Breast epithelium (tissue), 4 donors: Measurements from ENCODE around the gene PMPCA. TPM values are rescaled to one million over a fixed set of nuclear protein-coding genes. Genes with fewer than 3 reads are reported as not detected.

Experiments used
- DNase-seq, 2 donors: peaks; one replicate each; pipeline ENCODE4 v3.0.0-alpha.2; 2019; ENCODE audit warnings: low spot score in 2 of 2
- H3K27ac ChIP-seq, 2 donors: fragments of 200-600 bp; sonication (generic) in 1 of 2; one replicate each; pipeline ENCODE4 v1.5.1; 2016 to 2019; ENCODE audit warnings: mild to moderate bottlenecking in 1 of 2
- H3K27me3 ChIP-seq, 2 donors: fragments of 200-600 bp; sonication (generic) in 1 of 2; one replicate each; pipeline versions ENCODE4 v1.5.1 to v1.6.0; 2017 to 2019; ENCODE audit warnings: control low read depth in 1 of 2, mild to moderate bottlenecking in 1 of 2
- H3K36me3 ChIP-seq: fragments of 200-600 bp; one replicate; pipeline ENCODE4 v1.5.1; 2019
- H3K4me1 ChIP-seq, 2 donors: fragments of 200-600 bp; sonication (generic); one replicate each; pipeline ENCODE4 v1.5.1; 2016 to 2019; ENCODE audit warnings: control low read depth in 1 of 2
- H3K4me3 ChIP-seq, 3 donors: fragments of 200-600 bp; sonication (generic); 1 replicate in 2 of 3; 2 replicates in 1 of 3; pipeline ENCODE4 v1.5.1; 2016 to 2019; ENCODE audit warnings: mild to moderate bottlenecking in 3 of 3, moderate library complexity in 2 of 3
- H3K9me3 ChIP-seq, 2 donors: fragments of 200-600 bp; sonication (generic) in 1 of 2; one replicate each; pipeline ENCODE4 v1.5.1; 2016 to 2019; ENCODE audit warnings: control low read depth in 1 of 2
- CTCF ChIP-seq, 3 donors: fragments of 450-650 bp; IDR thresholded peaks; one replicate each; pipeline ENCODE4 v1.5.1; 2016 to 2017; ENCODE audit warnings: antibody characterized with exemption in 3 of 3, mild to moderate bottlenecking in 3 of 3, moderate library complexity in 3 of 3
- POLR2A ChIP-seq: fragments of 450-650 bp; IDR thresholded peaks from one replicate; pipeline ENCODE4 v1.6.1; 2016; ENCODE audit warnings: antibody characterized with exemption, mild to moderate bottlenecking, moderate library complexity
- POLR2AphosphoS5 ChIP-seq, 3 donors: sonication (generic); formaldehyde crosslinking; IDR thresholded peaks; one replicate each; pipeline ENCODE4 v1.6.1; 2017; ENCODE audit warnings: antibody characterized with exemption in 3 of 3
- intact Hi-C: fragments of 100-400 bp; cut with DNase I; formaldehyde crosslinking; loops from one replicate; pipeline ENCODE4 v1.15.1; 2023; ENCODE audit warnings: low total_unique reads
- total RNA-seq, 3 donors: library from RNA; depleted of rRNA; stranded (reverse); fragments of >200 nt; gene quantifications; one replicate each; pipeline ENCODE4 v1.1.0, GENCODE V29; 2016

Gene PMPCA
- total RNA-seq, 3 donors from 2014 or later: 31.4 to 37.0 (median 35.1) TPM

- intact Hi-C loops: no loop called here
- TF ChIP-seq POLR2A: no peak
- no peak for TF ChIP-seq POLR2AphosphoS5 (IDR thresholded peaks at IDR 0.05)
- TF ChIP-seq CTCF (IDR thresholded peaks at IDR 0.05): no peak
- DNase-seq: no peak
- Histone ChIP-seq H3K27me3 (no peaks in the 10 kb centered on the region), H3K4me1 (peaks cover 0 to 23% of the 10 kb centered on the region in 2 donors), H3K27ac (no peak overlapping the region), H3K9me3 (no peaks in the 10 kb centered on the region), H3K36me3 (no peaks in the 10 kb centered on the region), H3K4me3 (no peak overlapping the region)
Observed at GRCh38 chr9:136407911-136408310, 2.5 kb upstream of the PMPCA start.

GRCh38 chr9:136409557-136410455 lies 652 bp upstream of the PMPCA start:
- H3K4me3 ChIP-seq: peak overlapping the region; percentile 92 to 100 (median 94)
- peak overlapping the region in 1 of 2 donors; percentile 90 for H3K27ac ChIP-seq
- intact Hi-C loops: no loop called here
- no peaks in the 10 kb centered on the region for H3K36me3 ChIP-seq
- H3K9me3 ChIP-seq: no peaks in the 10 kb centered on the region
- no peaks in the 10 kb centered on the region for H3K27me3 ChIP-seq
- no peak for TF ChIP-seq CTCF (IDR thresholded peaks at IDR 0.05)
- TF ChIP-seq POLR2A: no peak
- no peak for TF ChIP-seq POLR2AphosphoS5 (IDR thresholded peaks at IDR 0.05)
- H3K4me1 ChIP-seq: peaks cover 0 to 23% of the 10 kb centered on the region in 2 donors
- peak in 1 of 2 donors; percentile 32 for DNase-seq

- Histone ChIP-seq H3K27ac (no peak overlapping the region), H3K4me3 (peak overlapping the region; percentile 92 to 100 (median 94)), H3K36me3 (no peaks in the 10 kb centered on the region), H3K9me3 (no peaks in the 10 kb centered on the region), H3K4me1 (peaks cover 0 to 23% of the 10 kb centered on the region in 2 donors), H3K27me3 (no peaks in the 10 kb centered on the region)
- no peak for TF ChIP-seq POLR2AphosphoS5 (IDR thresholded peaks at IDR 0.05)
- TF ChIP-seq POLR2A: no peak
- no peak for TF ChIP-seq CTCF (IDR thresholded peaks at IDR 0.05)
- intact Hi-C loops: no loop called here
- no peak for DNase-seq
Observed at GRCh38 chr9:136411378-136411777, 920 bp downstream of the PMPCA start.

- Histone ChIP-seq H3K9me3 (no peaks in the 10 kb centered on the region), H3K27ac (no peak overlapping the region), H3K27me3 (no peaks in the 10 kb centered on the region), H3K4me3 (no peak overlapping the region), H3K4me1 (peaks cover 0 to 23% of the 10 kb centered on the region in 2 donors), H3K36me3 (peaks cover 4% of the 10 kb centered on the region)
- no peak for DNase-seq
- intact Hi-C loops: no loop called here
- TF ChIP-seq POLR2A (no peak), CTCF (IDR thresholded peaks at IDR 0.05) (no peak), POLR2AphosphoS5 (IDR thresholded peaks at IDR 0.05) (no peak)
Observed at GRCh38 chr9:136412962-136413361, 2.5 kb downstream of the PMPCA start.

- no peak for TF ChIP-seq POLR2A
- no peak for TF ChIP-seq CTCF (IDR thresholded peaks at IDR 0.05)
- no peak for TF ChIP-seq POLR2AphosphoS5 (IDR thresholded peaks at IDR 0.05)
- Histone ChIP-seq H3K4me3 (no peak overlapping the region), H3K27ac (no peak overlapping the region), H3K36me3 (peaks cover 21% of the 10 kb centered on the region), H3K9me3 (no peaks in the 10 kb centered on the region), H3K27me3 (no peaks in the 10 kb centered on the region), H3K4me1 (peaks cover 0 to 7% of the 10 kb centered on the region in 2 donors)
- intact Hi-C loops: no loop called here
- no peak for DNase-seq
Observed at GRCh38 chr9:136416427-136416826, 6.0 kb downstream of the PMPCA start.
